Breast epithelium (tissue), 4 donors: ENCODE data around the gene AKT1S1. TPM values are rescaled to one million over a fixed set of nuclear protein-coding genes. Genes with fewer than 3 reads are reported as not detected.

Experiments
- DNase-seq, 2 donors: peaks; one replicate each; pipeline ENCODE4 v3.0.0-alpha.2; 2019; ENCODE audit warnings: low spot score in 2 of 2
- H3K27ac ChIP-seq, 2 donors: fragments of 200-600 bp; sonication (generic) in 1 of 2; one replicate each; pipeline ENCODE4 v1.5.1; 2016 to 2019; ENCODE audit warnings: mild to moderate bottlenecking in 1 of 2
- H3K27me3 ChIP-seq, 2 donors: fragments of 200-600 bp; sonication (generic) in 1 of 2; one replicate each; pipeline versions ENCODE4 v1.5.1 to v1.6.0; 2017 to 2019; ENCODE audit warnings: control low read depth in 1 of 2, mild to moderate bottlenecking in 1 of 2
- H3K36me3 ChIP-seq: fragments of 200-600 bp; one replicate; pipeline ENCODE4 v1.5.1; 2019
- H3K4me1 ChIP-seq, 2 donors: fragments of 200-600 bp; sonication (generic); one replicate each; pipeline ENCODE4 v1.5.1; 2016 to 2019; ENCODE audit warnings: control low read depth in 1 of 2
- H3K4me3 ChIP-seq, 3 donors: fragments of 200-600 bp; sonication (generic); 1 replicate in 2 of 3; 2 replicates in 1 of 3; pipeline ENCODE4 v1.5.1; 2016 to 2019; ENCODE audit warnings: mild to moderate bottlenecking in 3 of 3, moderate library complexity in 2 of 3
- H3K9me3 ChIP-seq, 2 donors: fragments of 200-600 bp; sonication (generic) in 1 of 2; one replicate each; pipeline ENCODE4 v1.5.1; 2016 to 2019; ENCODE audit warnings: control low read depth in 1 of 2
- CTCF ChIP-seq, 3 donors: fragments of 450-650 bp; IDR thresholded peaks; one replicate each; pipeline ENCODE4 v1.5.1; 2016 to 2017; ENCODE audit warnings: antibody characterized with exemption in 3 of 3, mild to moderate bottlenecking in 3 of 3, moderate library complexity in 3 of 3
- POLR2A ChIP-seq: fragments of 450-650 bp; IDR thresholded peaks from one replicate; pipeline ENCODE4 v1.6.1; 2016; ENCODE audit warnings: antibody characterized with exemption, mild to moderate bottlenecking, moderate library complexity
- POLR2AphosphoS5 ChIP-seq, 3 donors: sonication (generic); formaldehyde crosslinking; IDR thresholded peaks; one replicate each; pipeline ENCODE4 v1.6.1; 2017; ENCODE audit warnings: antibody characterized with exemption in 3 of 3
- intact Hi-C: fragments of 100-400 bp; cut with DNase I; formaldehyde crosslinking; loops from one replicate; pipeline ENCODE4 v1.15.1; 2023; ENCODE audit warnings: low total_unique reads
- total RNA-seq, 3 donors: library from RNA; depleted of rRNA; stranded (reverse); fragments of >200 nt; gene quantifications; one replicate each; pipeline ENCODE4 v1.1.0, GENCODE V29; 2016

The AKT1S1 gene
- total RNA-seq, 3 donors from 2014 or later, result 11.9 to 13.8 (median 12.5) TPM

GRCh38 chr19:49923055-49924003 is 46.2 kb upstream of the AKT1S1 start:
- Histone ChIP-seq H3K27ac (no peak overlapping the region), H3K27me3 (no peaks in the 10 kb centered on the region), H3K36me3 (no peaks in the 10 kb centered on the region), H3K9me3 (no peaks in the 10 kb centered on the region), H3K4me3 (no peak overlapping the region), H3K4me1 (peaks cover 4 to 11% of the 10 kb centered on the region in 2 donors)
- TF ChIP-seq POLR2AphosphoS5 (IDR thresholded peaks at IDR 0.05) (no peak), CTCF (IDR thresholded peaks at IDR 0.05) (no peak), POLR2A (no peak)
- DNase-seq, result no peak
- intact Hi-C loops, result no loop called here

GRCh38 chr19:49921871-49922795 is 45.0 kb upstream of the AKT1S1 start:
- TF ChIP-seq POLR2AphosphoS5 (IDR thresholded peaks at IDR 0.05), result no peak
- no peak for TF ChIP-seq POLR2A
- TF ChIP-seq CTCF (IDR thresholded peaks at IDR 0.05), result no peak
- Histone ChIP-seq H3K36me3 (no peaks in the 10 kb centered on the region), H3K4me3 (no peak overlapping the region), H3K27me3 (no peaks in the 10 kb centered on the region), H3K4me1 (peaks cover 0 to 2% of the 10 kb centered on the region in 2 donors), H3K9me3 (no peaks in the 10 kb centered on the region), H3K27ac (no peak overlapping the region)
- no peak for DNase-seq
- intact Hi-C loops, result no loop called here

GRCh38 chr19:49920624-49921363 is 43.6 kb upstream of the AKT1S1 start:
- no peak for TF ChIP-seq CTCF (IDR thresholded peaks at IDR 0.05)
- H3K36me3 ChIP-seq, result no peaks in the 10 kb centered on the region
- H3K27ac ChIP-seq, result no peak overlapping the region
- no peak for DNase-seq
- H3K4me1 ChIP-seq, result no peaks in the 10 kb centered on the region
- no peaks in the 10 kb centered on the region for H3K9me3 ChIP-seq
- no peaks in the 10 kb centered on the region for H3K27me3 ChIP-seq
- H3K4me3 ChIP-seq, result no peak overlapping the region
- intact Hi-C loops, result no loop called here

GRCh38 chr19:49918089-49918488 is 40.9 kb upstream of the AKT1S1 start:
- TF ChIP-seq POLR2A, result no peak
- no peak for TF ChIP-seq POLR2AphosphoS5 (IDR thresholded peaks at IDR 0.05)
- H3K36me3 ChIP-seq, result no peaks in the 10 kb centered on the region
- no peak overlapping the region for H3K27ac ChIP-seq

More at GRCh38 chr19:49918089-49918488, 40.9 kb upstream of the AKT1S1 start:
- no peaks in the 10 kb centered on the region for H3K9me3 ChIP-seq
- no peak overlapping the region for H3K4me3 ChIP-seq
- intact Hi-C loops, result no loop called here
- DNase-seq, result no peak
- no peaks in the 10 kb centered on the region for H3K4me1 ChIP-seq
- no peaks in the 10 kb centered on the region for H3K27me3 ChIP-seq
